ENCODE data around the gene DDX60.
"Not testable (repeated sequence)": the region's sequence is repeated elsewhere in the genome, so short reads cannot be mapped to it uniquely, and the experiment has no call there.

DDX60 gene

GRCh38 chr4:168220893-168221292 lies 97.7 kb downstream of the DDX60 start:
- TF ChIP-seq CTCF (IDR thresholded peaks at IDR 0.05; ENCODE audit: borderline replicate concordance, control extremely low read depth, extremely low read depth, insufficient read depth, missing control alignments): no peak
- no peak for DNase-seq (ENCODE audit: low spot score)
- in situ Hi-C loops (cut with MboI; ENCODE audit: low sequenced_read_pairs, unreplicated experiment): no loop called here

- no peak for DNase-seq (ENCODE audit: low spot score)
- no peak for TF ChIP-seq CTCF (IDR thresholded peaks at IDR 0.05; ENCODE audit: borderline replicate concordance, control extremely low read depth, extremely low read depth, insufficient read depth, missing control alignments)
- in situ Hi-C loops (cut with MboI; ENCODE audit: low sequenced_read_pairs, unreplicated experiment): no loop called here
These were observed 99.9 kb downstream of the DDX60 start for GRCh38 chr4:168218645-168219044.

- DNase-seq (ENCODE audit: low spot score); in situ Hi-C loops (cut with MboI; ENCODE audit: low sequenced_read_pairs, unreplicated experiment): not testable (repeated sequence)
These were observed 105.0 kb downstream of the DDX60 start for GRCh38 chr4:168213511-168213910.

GRCh38 chr4:168212656-168213055 lies 105.9 kb downstream of the DDX60 start:
- DNase-seq (ENCODE audit: low spot score): no peak
- no peak for TF ChIP-seq CTCF (IDR thresholded peaks at IDR 0.05; ENCODE audit: borderline replicate concordance, control extremely low read depth, extremely low read depth, insufficient read depth, missing control alignments)
- in situ Hi-C loops (cut with MboI; ENCODE audit: low sequenced_read_pairs, unreplicated experiment): no loop called here

- in situ Hi-C loops (cut with MboI; ENCODE audit: low sequenced_read_pairs, unreplicated experiment): no loop called here
- no peak for DNase-seq (ENCODE audit: low spot score)
- TF ChIP-seq CTCF (IDR thresholded peaks at IDR 0.05; ENCODE audit: borderline replicate concordance, control extremely low read depth, extremely low read depth, insufficient read depth, missing control alignments): no peak
These were observed 109.5 kb downstream of the DDX60 start for GRCh38 chr4:168208957-168209614.

GRCh38 chr4:168203233-168203911 lies 115.2 kb downstream of the DDX60 start:
- in situ Hi-C loops (cut with MboI; ENCODE audit: low sequenced_read_pairs, unreplicated experiment): no loop called here
- TF ChIP-seq CTCF (IDR thresholded peaks at IDR 0.05; ENCODE audit: borderline replicate concordance, control extremely low read depth, extremely low read depth, insufficient read depth, missing control alignments): no peak
- DNase-seq (ENCODE audit: low spot score): no peak

- no peak for TF ChIP-seq CTCF (IDR thresholded peaks at IDR 0.05; ENCODE audit: borderline replicate concordance, control extremely low read depth, extremely low read depth, insufficient read depth, missing control alignments)
- DNase-seq (ENCODE audit: low spot score): no peak
- in situ Hi-C loops (cut with MboI; ENCODE audit: low sequenced_read_pairs, unreplicated experiment): no loop called here
These were observed 117.9 kb downstream of the DDX60 start for GRCh38 chr4:168200685-168201084.

Data from GM13976 (cell line).